Stimulated activated CD8-positive, alpha-beta memory T cell treated with anti-CD3 and anti-CD28 coated beads, Interleukin-15, amount 100 ng/mL, for 48 hours (primary cell): ENCODE measurements around the gene SPEF1.

Experiments
- DNase-seq, 2 donors: peaks; one replicate each; pipeline ENCODE4 v3.0.0-alpha.2; 2020; ENCODE audit warnings: low read depth in 2 of 2

The SPEF1 gene

GRCh38 chr20:3788685-3789155, 7.5 kb upstream of the SPEF1 start:
- DNase-seq, result no peak

DNA sequence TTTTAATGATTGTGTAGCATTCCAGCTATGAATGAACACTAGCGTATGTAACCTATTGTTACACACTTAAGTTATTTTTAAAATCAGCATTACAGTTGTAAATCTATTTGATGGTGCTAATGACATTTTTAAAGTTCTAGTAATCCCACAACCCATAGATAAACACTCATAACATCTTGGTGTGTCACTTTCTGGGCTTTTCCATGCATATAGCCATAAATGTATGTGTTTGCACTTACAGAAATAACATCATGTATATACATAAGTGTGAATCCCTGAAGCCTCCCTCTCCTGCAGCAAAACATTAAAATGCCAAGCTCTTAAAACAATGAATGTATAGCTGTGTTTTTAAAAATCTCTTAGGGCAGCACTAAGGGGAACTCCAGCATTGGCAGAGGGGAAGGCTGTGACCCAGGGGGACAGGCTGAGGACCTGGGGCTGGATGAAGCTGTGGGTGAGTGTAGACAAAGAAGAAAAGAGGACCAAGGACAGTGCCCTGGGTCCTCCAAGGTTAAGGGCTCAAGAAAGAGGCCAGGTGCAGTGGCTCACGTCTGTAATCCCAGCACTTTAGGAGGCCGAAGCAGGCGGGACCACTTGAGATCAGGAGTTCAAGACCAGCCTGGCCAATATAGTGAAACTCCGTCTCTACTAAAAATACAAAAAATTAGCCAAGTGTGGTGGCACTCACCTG, 6.2 kb upstream of the SPEF1 start:
- DNase-seq, result no peak

DNA sequence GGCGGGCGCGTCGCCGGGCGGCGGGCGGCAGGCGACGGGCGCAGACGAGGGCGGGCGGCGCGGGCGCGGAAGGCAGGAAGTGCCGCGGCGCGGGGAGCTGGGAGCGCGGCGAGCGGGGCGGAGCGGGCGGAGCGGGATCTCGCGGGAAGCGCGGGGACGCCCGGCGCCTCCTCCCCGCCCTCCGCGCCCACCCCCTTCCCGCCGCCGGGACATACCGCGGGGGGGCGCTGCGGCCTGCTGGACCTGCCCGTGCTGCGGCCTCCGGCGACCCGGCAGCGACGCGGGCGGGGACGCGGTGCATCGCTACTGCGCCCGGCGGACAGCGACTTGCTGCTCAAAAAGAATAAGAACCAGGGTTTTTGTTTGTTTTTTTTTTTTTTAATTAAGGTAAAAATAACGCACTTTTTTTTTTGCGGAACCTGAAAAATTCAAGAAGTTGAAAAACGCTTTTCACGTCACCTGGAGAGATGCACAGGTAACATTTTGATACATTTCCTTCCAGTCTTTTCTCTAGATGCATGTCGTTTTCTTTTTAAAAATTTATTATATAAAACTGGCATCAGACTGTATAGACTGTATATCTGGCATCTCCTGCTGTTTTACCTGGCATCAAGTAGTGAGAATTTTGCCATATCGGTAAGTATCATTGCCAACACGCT, 5.5 kb upstream of the SPEF1 start, which contains the start of gene CENPB:
CENPB (minus strand) TSS at position 76 of the 659 bp plus-strand sequence. CDS start 257 bp downstream, outside the sequence.
- DNase-seq, result peak; percentile 87 to 90

DNA sequence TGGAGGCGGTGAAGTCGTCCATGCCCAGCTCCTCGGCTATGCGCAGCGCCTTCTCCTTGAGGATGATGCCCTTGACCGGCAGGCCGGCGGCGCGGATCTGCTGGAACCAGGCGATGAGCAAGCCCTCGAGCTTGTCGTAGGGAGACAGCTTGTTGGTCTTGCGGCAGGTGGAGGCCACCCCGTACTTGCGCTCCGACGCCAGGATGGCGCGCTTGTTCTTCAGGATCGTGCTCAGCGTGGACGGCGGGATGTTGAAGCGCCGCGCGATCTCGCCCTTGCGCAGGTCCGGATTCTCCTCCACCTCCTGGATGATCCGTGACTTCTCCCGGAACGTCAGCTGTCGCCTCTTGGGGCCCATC, 4.9 kb upstream of the SPEF1 start:
- DNase-seq, result no peak

DNA sequence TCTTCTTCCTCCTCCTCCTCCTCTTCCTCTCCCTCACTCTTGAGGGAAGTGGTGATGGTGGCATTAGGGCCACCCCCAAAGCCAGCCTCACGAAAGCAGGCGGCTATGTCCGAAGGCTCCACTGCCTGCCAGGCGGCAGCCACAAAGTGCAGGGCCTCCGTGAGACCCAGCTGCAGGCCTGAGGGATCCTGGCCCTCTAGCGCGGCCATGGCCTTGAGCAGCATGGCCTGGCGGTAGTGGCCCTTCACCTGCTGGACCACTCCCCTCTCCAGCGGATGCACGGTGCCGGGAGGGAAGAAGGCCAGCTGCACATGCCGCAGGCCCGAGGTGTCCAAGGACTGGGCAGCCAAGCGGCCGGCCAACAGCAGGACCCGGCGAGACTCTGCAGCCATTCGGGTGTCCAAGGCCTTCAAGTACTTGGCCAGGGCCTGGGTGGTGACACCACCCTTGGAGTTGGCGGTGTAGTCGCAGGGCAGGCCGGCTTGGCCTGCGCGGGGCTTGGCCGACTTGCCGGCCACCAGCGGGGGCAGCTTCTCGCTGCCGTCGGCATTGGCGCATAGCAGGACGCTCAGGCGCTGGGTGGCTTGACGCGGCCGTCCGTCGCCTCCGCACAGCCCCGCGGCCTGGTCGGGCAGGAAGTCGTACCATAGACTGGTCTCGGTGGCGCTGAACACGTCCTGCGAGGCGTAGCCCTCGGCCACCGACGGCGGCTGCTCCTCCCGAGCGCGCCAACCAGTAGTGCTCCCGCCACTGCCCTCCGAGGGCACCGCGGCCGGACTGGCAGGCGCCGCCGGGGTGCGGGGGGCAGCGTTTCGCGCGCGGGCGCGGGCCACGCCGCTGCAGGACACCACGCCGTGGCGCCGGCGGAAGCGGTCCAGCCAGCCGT, 4.2 kb upstream of the SPEF1 start:
- no peak for DNase-seq

- DNase-seq, result no peak
These were observed 3.6 kb upstream of the SPEF1 start for GRCh38 chr20:3784863-3785239.

DNA sequence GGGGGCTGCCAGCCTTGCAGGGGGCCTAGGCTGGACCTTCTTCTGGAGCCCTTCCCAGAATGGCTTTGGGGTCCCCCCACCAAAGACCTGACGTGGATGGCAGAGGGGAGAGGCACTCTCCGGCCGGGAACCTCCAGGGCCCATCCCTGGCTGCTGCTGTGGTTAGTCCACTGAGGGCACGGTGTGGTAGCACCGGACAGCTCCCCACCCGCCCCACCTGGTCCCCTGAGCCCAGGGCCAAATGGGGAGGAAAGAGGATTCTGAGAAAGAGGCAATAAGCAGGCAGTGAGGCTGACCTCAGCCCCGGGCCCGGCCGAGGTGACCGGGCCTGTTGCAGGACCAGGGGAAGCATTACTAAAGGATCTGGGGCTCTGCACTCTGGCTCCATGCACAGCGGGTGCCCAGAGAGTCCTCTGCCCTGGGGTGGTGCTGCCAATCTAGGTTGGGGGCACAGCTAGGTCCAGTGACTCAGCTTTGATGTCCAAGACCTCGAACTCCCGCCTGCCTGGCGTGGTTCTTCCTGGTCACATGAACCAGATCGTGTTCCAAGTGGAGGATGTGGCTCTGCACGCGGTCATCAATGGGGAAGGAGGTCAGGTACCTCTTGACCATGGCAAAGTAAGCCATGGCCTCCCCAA, 3.1 kb upstream of the SPEF1 start:
- DNase-seq, result no peak

- DNase-seq, result no peak
These were observed 2.4 kb upstream of the SPEF1 start for GRCh38 chr20:3783511-3784195.

- no peak for DNase-seq
These were observed 1.8 kb upstream of the SPEF1 start for GRCh38 chr20:3783068-3783489.

GRCh38 chr20:3782597-3782996, 1.3 kb upstream of the SPEF1 start:
- DNase-seq, result no peak

GRCh38 chr20:3778976-3779375, 2.3 kb downstream of the SPEF1 start:
- DNase-seq, result no peak

GRCh38 chr20:3777716-3778629, 3.3 kb downstream of the SPEF1 start:
- peak in 1 of 2 donors; percentile 35 for DNase-seq

GRCh38 chr20:3777381-3777715, 3.9 kb downstream of the SPEF1 start:
- DNase-seq, result no peak

- DNase-seq, result no peak
These were observed 5.7 kb downstream of the SPEF1 start for GRCh38 chr20:3775457-3776108.

DNA sequence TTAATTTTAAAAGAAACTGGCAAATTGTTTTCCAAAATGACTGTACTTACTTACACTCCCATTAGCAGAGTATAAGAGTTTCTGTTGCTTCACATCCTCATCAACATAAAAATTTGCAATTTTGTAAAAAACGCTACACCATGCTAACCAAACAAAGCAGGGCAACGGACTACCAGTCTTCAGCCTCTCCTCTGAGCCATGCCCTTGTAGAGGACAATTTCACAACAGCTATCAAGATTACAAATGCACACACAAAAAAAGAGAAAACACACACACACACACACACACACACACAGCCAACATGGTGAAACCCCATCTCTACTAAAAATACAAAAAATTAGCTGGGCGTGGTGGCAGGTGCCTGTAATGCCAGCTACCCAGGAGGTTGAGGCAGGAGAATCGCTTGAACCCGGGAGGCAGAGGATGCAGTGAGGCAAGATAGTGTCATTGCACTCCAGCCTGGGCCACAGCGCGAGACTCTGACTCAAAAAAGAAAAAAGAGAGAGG, 9.6 kb downstream of the SPEF1 start:
- DNase-seq, result no peak

DNA sequence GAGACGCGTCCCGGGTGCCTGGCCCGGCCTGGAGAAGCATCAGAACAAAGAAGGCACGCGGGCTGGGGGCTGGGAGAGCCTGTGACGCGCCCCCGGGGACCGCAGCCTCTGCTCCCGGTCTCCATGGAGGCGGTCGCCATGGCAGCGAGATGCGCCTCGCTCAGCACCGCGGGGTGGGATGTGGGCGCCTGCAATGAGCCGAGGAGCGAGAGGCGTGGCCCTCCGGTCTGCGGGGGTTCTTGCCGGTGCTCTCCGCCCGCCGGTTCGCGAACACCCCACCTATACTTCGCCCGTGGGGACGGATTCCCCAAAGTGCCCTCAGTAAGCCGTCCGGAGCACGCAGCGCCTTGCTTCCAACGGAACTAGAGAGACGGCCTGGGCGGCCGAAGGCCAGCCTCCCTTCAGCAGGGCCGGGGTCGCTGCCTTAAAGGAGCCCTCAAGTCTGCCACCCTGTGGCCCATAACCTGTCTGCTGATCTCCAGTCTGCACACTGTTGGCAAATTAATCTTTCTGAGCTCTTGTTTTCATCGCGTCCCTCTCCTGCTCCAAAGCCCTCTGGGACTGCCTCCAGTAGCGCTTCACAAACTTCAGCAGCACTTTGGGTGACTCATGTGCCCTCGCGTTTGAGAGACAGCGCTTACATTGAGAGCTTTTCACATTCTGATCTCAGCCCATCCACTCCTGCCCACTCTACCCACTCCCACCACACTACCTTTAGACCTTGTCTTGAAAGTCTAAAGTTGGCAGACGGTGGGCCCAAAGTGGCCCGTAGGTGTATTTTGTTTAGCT, 12.7 kb downstream of the SPEF1 start:
- DNase-seq, result peak; percentile 63 to 78

GRCh38 chr20:3767427-3768341, 13.6 kb downstream of the SPEF1 start, which contains the start of gene ADISSP:
Gene ADISSP (minus strand): TSS chr20:3767753. CDS start chr20:3760100, 7,653 bp downstream.
- peak; percentile 97 to 99 for DNase-seq

DNA sequence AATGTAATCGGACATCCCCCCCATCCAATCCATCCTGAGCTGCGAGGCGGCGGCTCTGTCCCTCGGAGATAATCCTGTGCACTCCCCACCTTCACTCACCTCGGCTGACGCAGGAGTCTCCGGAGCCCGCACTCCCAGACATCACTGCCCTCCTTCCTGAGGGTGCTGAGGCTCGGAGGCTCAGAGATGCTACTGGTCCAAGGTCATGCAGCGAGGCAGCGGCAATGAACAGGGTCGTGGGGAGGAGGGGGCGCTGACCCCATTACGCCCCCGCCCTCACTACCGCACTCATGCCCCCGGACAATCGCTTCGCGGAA, 14.2 kb downstream of the SPEF1 start:
- no peak for DNase-seq
